ENCODE measurements around the gene GDPD4. TPM values are rescaled to one million over a fixed set of nuclear protein-coding genes. Genes with fewer than 3 reads are reported as not detected.

GDPD4 gene
- total and polyA plus RNA-seq, 9 of the 15 experiments (the other 6 are each of a cell fraction or from before 2014, with no cell fraction given), result 0.40 TPM; not detected in 8

DNA sequence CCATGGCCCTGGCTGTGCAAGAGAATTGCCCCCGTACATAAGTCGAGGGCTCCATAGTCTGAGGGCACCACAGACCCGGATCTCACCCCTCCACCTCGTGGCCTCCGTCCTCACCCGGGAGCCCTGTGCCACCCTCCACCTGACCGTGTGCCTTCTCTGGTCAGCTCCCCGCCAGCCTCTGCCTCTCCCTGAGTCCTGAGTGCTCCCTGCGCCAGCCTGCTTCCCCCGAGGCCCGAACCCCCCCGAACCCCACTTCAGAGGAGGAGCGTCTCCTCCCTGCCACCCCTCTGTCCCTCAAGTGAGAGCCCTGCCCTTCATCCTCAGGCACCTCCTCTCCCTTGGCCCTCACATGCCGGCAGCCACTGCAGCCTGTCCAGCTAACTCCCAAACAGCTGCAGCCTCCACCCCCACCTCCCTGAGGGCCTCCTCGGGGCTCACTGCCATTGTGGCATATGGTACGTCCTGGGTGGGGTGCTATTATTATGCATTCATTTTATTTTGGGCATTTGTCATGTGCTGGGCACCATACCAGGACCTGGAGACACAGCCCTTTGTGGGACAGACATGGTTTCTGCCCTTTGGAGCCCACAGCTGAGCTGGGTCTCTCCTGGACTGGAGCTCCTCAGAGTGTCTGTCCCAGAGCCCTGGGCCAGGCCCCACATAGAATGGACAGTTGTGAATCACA, 106.3 kb downstream of the GDPD4 start:
- ChIA-PET POLR2A (interaction anchor here (0.6 to 1.1 kb wide), 6 partner anchors 10 to 371 kb away, joined by 3 to 5 read pairs (median 3); no protein-coding TSS in a partner anchor), CTCF (ENCODE audit: low intra/inter-chr PET ratio) (interaction anchor here (0.6 to 3.1 kb wide), 3 partner anchors 158 to 353 kb away, joined by 3 to 15 read pairs (median 5); no protein-coding TSS in a partner anchor)
- Histone ChIP-seq H3K9me3 (replicated peaks; ENCODE audit: control insufficient read depth, insufficient read depth, low read depth, low read length) (no peaks in the 10 kb centered on the region), H3K4me1 (replicated peaks in 1 of 2; ENCODE audit: control insufficient read depth in 2 of 2, insufficient read depth in 2 of 2, low read length in 2 of 2) (peaks cover 6 to 18% of the 10 kb centered on the region in 2 experiments; a peak in 4 of 5 replicates), H3K79me2 (ENCODE audit: control insufficient read depth, insufficient read depth, low read length) (no peaks in the 10 kb centered on the region), H3K9me1 (ENCODE audit: control insufficient read depth, insufficient read depth, low read length) (no peaks in the 10 kb centered on the region), H3K27me3 (ENCODE audit: control insufficient read depth in 2 of 2, insufficient read depth in 2 of 2, low read length in 2 of 2) (peaks cover 0 to 46% of the 10 kb centered on the region in 2 experiments; a peak in 2 of 5 replicates), H3K36me3 (ENCODE audit: control insufficient read depth, insufficient read depth, low read length) (no peaks in the 10 kb centered on the region), H3K4me3 (no peak overlapping the region), H3K27ac (ENCODE audit: extremely low read depth, low read depth, low read length) (no peak overlapping the region), H2AFZ (ENCODE audit: low read depth, low read length) (no peak overlapping the region), H3K9ac (ENCODE audit: insufficient read depth in 1 of 2, low read depth in 2 of 2, low read length in 2 of 2) (no peak overlapping the region), H4K20me1 (replicated peaks; ENCODE audit: control insufficient read depth, insufficient read depth, low read length) (no peaks in the 10 kb centered on the region; the same call in 1 of the 2 replicates), H3K4me2 (ENCODE audit: insufficient read depth, low read length) (no peak overlapping the region)
- intact Hi-C loops (cut with micrococcal nuclease) (loop anchor here (10.0 kb wide), 1 partner anchor 180 kb away; no protein-coding TSS in a partner anchor), in situ Hi-C loops (cut with MboI) (loop anchor here (10.0 kb wide), 1 partner anchor 350 kb away; no protein-coding TSS in a partner anchor)
- ATAC-seq, result no peak
- 5% methylated on average over 15 of the region's 16 CpGs for WGBS (ENCODE audit: insufficient coverage, low coverage, missing lambda C conversion rate)
- BruUV-seq (replicated peaks), result no TSS peak
- FAIRE-seq, result no peak
- DNase-seq (ENCODE audit: extremely low read depth in 1 of 4, low spot score in 3 of 4), result no peak
- TF ChIP-seq, protein P1, sequence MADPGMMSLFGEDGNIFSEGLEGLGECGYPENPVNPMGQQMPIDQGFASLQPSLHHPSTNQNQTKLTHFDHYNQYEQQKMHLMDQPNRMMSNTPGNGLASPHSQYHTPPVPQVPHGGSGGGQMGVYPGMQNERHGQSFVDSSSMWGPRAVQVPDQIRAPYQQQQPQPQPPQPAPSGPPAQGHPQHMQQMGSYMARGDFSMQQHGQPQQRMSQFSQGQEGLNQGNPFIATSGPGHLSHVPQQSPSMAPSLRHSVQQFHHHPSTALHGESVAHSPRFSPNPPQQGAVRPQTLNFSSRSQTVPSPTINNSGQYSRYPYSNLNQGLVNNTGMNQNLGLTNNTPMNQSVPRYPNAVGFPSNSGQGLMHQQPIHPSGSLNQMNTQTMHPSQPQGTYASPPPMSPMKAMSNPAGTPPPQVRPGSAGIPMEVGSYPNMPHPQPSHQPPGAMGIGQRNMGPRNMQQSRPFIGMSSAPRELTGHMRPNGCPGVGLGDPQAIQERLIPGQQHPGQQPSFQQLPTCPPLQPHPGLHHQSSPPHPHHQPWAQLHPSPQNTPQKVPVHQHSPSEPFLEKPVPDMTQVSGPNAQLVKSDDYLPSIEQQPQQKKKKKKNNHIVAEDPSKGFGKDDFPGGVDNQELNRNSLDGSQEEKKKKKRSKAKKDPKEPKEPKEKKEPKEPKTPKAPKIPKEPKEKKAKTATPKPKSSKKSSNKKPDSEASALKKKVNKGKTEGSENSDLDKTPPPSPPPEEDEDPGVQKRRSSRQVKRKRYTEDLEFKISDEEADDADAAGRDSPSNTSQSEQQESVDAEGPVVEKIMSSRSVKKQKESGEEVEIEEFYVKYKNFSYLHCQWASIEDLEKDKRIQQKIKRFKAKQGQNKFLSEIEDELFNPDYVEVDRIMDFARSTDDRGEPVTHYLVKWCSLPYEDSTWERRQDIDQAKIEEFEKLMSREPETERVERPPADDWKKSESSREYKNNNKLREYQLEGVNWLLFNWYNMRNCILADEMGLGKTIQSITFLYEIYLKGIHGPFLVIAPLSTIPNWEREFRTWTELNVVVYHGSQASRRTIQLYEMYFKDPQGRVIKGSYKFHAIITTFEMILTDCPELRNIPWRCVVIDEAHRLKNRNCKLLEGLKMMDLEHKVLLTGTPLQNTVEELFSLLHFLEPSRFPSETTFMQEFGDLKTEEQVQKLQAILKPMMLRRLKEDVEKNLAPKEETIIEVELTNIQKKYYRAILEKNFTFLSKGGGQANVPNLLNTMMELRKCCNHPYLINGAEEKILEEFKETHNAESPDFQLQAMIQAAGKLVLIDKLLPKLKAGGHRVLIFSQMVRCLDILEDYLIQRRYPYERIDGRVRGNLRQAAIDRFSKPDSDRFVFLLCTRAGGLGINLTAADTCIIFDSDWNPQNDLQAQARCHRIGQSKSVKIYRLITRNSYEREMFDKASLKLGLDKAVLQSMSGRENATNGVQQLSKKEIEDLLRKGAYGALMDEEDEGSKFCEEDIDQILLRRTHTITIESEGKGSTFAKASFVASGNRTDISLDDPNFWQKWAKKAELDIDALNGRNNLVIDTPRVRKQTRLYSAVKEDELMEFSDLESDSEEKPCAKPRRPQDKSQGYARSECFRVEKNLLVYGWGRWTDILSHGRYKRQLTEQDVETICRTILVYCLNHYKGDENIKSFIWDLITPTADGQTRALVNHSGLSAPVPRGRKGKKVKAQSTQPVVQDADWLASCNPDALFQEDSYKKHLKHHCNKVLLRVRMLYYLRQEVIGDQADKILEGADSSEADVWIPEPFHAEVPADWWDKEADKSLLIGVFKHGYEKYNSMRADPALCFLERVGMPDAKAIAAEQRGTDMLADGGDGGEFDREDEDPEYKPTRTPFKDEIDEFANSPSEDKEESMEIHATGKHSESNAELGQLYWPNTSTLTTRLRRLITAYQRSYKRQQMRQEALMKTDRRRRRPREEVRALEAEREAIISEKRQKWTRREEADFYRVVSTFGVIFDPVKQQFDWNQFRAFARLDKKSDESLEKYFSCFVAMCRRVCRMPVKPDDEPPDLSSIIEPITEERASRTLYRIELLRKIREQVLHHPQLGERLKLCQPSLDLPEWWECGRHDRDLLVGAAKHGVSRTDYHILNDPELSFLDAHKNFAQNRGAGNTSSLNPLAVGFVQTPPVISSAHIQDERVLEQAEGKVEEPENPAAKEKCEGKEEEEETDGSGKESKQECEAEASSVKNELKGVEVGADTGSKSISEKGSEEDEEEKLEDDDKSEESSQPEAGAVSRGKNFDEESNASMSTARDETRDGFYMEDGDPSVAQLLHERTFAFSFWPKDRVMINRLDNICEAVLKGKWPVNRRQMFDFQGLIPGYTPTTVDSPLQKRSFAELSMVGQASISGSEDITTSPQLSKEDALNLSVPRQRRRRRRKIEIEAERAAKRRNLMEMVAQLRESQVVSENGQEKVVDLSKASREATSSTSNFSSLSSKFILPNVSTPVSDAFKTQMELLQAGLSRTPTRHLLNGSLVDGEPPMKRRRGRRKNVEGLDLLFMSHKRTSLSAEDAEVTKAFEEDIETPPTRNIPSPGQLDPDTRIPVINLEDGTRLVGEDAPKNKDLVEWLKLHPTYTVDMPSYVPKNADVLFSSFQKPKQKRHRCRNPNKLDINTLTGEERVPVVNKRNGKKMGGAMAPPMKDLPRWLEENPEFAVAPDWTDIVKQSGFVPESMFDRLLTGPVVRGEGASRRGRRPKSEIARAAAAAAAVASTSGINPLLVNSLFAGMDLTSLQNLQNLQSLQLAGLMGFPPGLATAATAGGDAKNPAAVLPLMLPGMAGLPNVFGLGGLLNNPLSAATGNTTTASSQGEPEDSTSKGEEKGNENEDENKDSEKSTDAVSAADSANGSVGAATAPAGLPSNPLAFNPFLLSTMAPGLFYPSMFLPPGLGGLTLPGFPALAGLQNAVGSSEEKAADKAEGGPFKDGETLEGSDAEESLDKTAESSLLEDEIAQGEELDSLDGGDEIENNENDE (IDR thresholded peaks at IDR 0.05; ENCODE audit: low read depth, low read length), result no peak
- TF ChIP-seq RBM25 (IDR thresholded peaks at IDR 0.05; ENCODE audit: low read depth, low read length, severe bottlenecking) (no peak), KDM1A (IDR thresholded peaks at IDR 0.05) (no peak), ZNF589 (CRISPR knock-in tag; IDR thresholded peaks at IDR 0.05; ENCODE audit: low read depth) (no peak), CTCFL (IDR thresholded peaks at IDR 0.05; ENCODE audit: borderline replicate concordance, insufficient read depth, low read depth, low read length, poor library complexity, severe bottlenecking) (no peak), ZNF830 (CRISPR knock-in tag; IDR thresholded peaks at IDR 0.05) (no peak), PHTF2 (CRISPR knock-in tag; IDR thresholded peaks at IDR 0.05) (no peak)
